NCI-H345 (cell line): Measurements from ENCODE around the gene FBXO9.

Experiments
- DNase-seq: peaks from one replicate; lab custom pipeline; 2025; lab: John Stamatoyannopoulos, UW

FBXO9 gene

DNA sequence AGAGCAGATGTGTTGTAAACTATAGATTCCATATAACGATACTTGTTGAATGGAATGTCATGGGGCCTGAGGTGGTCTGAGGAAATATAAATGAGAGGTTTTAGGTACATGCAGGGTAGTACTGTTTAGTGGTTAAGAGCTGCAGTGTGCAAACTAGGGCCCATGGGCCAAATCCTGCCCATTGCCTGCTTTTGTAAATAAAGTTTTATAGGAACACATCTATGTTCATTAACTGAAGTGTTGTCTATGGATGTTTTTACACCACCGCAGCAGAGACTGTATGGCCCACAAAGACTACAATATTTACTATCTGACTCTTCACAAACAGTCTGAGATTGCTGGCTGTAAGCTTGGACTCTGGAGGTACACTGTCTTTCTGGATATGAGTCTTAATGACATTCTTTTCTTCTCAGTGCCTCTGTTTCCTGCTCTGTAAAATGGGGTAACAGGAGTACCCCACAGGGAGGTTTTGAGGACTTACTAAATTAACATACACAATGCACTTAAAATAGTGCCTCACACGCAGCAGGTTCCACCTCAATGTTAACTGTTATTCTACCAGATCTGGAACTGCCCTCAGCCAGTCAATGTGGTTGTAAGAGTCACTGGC is 70.9 kb downstream of the FBXO9 start:
- DNase-seq: no peak

DNA sequence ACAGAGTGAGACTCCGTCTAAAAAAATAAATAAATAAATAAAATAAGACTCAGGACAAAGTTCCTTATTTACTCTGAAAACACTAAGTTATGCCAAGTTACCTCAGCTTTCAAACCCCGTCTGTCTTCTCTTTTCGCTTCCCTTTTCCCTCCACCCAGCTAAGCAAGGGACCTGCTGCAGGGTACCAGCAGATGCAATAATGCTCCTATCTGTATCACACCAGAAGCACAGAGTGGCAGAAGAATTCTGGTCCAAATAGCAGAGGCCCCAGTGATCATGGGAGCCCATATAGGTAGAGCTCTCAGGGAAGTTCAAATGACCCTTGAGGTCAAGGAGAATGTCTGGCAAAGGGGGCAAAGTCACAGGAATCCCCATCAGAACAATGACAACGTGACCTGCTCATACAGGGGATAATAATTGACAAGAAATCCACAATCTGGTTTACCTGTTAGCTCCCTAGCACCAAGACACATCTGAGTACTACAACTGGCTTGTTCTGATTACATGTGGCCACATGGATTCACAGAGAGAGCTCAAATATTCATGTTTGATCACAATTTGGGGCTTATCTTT is 74.7 kb downstream of the FBXO9 start:
- DNase-seq: no peak

DNA sequence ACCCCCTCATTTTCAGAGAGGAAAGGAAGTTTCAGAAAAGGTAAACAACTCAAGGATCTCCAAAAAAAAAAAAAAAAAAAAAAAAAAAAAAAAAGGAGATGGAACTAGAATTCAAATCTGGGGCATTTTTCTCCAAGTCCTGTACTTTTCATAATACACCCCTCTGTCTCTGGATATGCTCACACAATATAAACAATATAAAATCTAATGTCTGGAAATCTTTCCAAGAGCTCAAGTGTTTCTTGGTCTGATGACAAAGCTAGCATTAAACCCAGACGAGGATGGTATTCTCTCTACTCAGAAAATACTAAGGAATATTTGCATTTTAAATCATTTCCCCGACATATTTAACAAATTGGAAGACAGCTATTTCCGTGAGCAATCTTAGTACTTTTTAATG is 77.6 kb downstream of the FBXO9 start:
- no peak for DNase-seq

DNA sequence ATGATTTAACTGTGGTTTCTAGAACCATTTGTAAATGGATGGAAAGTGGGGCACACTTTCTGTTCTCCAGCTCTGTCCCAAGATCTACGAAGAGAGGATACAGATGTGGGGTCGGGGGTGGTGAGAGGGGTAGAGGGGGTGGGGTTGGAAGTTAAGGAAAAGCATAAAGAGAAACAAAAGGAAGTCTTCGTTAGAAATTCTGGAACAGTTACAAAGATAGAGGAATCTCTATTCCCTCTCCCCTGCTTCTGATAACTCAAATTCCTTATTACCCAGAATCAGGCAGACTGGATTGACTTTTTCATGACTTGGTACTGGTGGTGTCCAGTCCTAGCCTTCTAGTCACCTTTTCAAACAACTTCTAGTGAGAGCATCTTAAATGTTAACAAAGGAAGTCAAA is 78.5 kb downstream of the FBXO9 start:
- no peak for DNase-seq

DNA sequence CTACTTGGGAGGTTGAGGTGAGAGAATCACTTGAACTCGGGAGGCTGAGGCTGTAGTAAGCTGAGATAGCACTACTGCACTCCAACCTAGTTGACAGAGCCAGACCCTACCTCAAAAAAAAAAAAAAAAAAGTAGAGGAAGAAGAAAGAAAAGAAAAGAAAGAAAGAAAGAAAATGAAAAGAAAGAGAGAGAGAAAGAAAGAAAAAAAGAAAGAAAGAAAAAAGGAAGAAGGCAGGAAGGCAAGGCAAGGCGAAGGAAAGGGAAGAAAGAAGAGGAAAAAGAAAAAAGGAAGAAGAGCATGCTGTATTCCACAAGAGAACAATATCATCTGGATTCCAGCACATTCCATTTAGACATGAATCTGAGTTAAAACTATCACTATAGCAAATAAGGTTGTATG is 79.6 kb downstream of the FBXO9 start:
- no peak for DNase-seq

DNA sequence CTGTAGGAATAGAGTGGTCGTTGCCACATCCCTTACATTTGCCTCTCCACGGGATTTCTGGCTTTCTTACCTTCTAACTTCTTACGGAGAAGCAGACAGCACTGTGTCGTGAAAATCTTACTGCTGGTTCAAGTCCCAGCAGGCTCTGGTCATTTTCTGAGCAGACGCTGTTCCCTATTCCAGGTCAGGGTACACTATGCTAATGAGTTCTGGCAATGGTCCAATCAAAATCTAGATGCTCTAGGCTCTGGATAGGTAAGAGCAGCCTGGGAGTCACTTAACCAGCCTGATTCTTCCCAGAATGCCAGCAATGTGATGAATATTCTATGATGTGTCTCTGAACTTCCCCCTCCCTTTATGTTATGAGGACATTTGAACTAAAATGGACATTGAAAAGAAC is 83.5 kb downstream of the FBXO9 start, which contains the start of gene GCM1:
GCM1 (minus strand) TSS at position 158 of the 400 bp plus-strand sequence. CDS start 3,209 bp downstream, outside the sequence.
- DNase-seq: no peak
